ENCODE measurements around the gene FAHD1. TPM values are rescaled to one million over a fixed set of nuclear protein-coding genes. Genes with fewer than 3 reads are reported as not detected.

The FAHD1 gene
- total RNA-seq, 6 experiments from 2014 or later: 25.5 to 96.5 (median 36.0) TPM

GRCh38 chr16:1818873-1819525 is 8.0 kb upstream of the FAHD1 start:
- no peak overlapping the region for H3K4me3 ChIP-seq
- ATAC-seq (no peak), DNase-seq (no peak)
- H3K36me3 ChIP-seq: peaks cover 0 to 67% (median 35%) of the 10 kb centered on the region in 4 donors
- H3K4me1 ChIP-seq: peaks cover 0 to 38% (median 12%) of the 10 kb centered on the region in 4 donors
- no peaks in the 10 kb centered on the region for H3K9me3 ChIP-seq
- intact Hi-C loops (cut with DNase I): no loop called here
- no peak overlapping the region for H3K27ac ChIP-seq
- 91% methylated on average over 9 of the region's 35 CpGs for WGBS (ENCODE audit: insufficient coverage, low coverage, low lambda C conversion rate, missing lambda C conversion rate)
- TF ChIP-seq POLR2A (IDR thresholded peaks at IDR 0.05) (no peak), CTCF (IDR thresholded peaks at IDR 0.05) (no peak)
- H3K27me3 ChIP-seq: no peaks in the 10 kb centered on the region

DNA sequence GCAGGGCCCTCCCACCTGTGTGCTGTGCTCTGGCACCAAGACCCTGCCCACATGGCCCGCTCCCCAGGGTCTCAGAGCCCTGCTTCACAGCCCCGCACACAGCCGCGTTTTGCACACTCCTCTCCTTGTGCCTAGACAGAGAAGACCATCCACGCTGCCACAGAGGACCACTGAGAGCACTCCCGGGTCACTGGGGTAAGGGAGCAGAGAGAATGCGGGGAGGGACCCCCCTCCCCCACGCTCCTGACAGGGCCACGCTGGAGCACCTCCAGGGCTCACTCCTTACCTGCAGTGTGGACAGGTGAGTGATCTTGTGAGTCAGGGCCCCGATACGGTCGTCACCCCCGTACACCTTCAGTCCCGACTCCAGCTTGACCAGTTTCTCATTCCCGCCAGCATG is 7.4 kb upstream of the FAHD1 start:
- Histone ChIP-seq H3K27me3 (no peaks in the 10 kb centered on the region), H3K9me3 (no peaks in the 10 kb centered on the region), H3K4me3 (no peak overlapping the region), H3K27ac (no peak overlapping the region), H3K4me1 (peaks cover 0 to 38% (median 15%) of the 10 kb centered on the region in 4 donors), H3K36me3 (peaks cover 0 to 62% (median 33%) of the 10 kb centered on the region in 4 donors)
- ATAC-seq: no peak
- WGBS (ENCODE audit: insufficient coverage, low coverage, low lambda C conversion rate, missing lambda C conversion rate): 89% methylated on average over 5 of the region's 15 CpGs
- no peak for DNase-seq
- TF ChIP-seq POLR2A (IDR thresholded peaks at IDR 0.05) (no peak), CTCF (IDR thresholded peaks at IDR 0.05) (no peak)
- intact Hi-C loops (cut with DNase I): loop anchor here in 1 of 2 donors (5.0 kb wide), 1 partner anchor 42 kb away; no protein-coding TSS in a partner anchor

GRCh38 chr16:1820096-1820945 is 6.7 kb upstream of the FAHD1 start:
- Histone ChIP-seq H3K27me3 (no peaks in the 10 kb centered on the region), H3K4me1 (peaks cover 0 to 38% (median 18%) of the 10 kb centered on the region in 4 donors), H3K36me3 (peaks cover 0 to 56% (median 31%) of the 10 kb centered on the region in 4 donors), H3K9me3 (no peaks in the 10 kb centered on the region), H3K27ac (no peak overlapping the region), H3K4me3 (no peak overlapping the region)
- TF ChIP-seq POLR2A (IDR thresholded peaks at IDR 0.05): no peak
- no peak for TF ChIP-seq CTCF (IDR thresholded peaks at IDR 0.05)
- intact Hi-C loops (cut with DNase I): loop anchor here in 1 of 2 donors (5.0 kb wide), 1 partner anchor 43 kb away; no protein-coding TSS in a partner anchor
- no peak for ATAC-seq
- DNase-seq: no peak
- WGBS (ENCODE audit: insufficient coverage, low coverage, low lambda C conversion rate, missing lambda C conversion rate): 76% methylated on average over 4 of the region's 25 CpGs

DNA sequence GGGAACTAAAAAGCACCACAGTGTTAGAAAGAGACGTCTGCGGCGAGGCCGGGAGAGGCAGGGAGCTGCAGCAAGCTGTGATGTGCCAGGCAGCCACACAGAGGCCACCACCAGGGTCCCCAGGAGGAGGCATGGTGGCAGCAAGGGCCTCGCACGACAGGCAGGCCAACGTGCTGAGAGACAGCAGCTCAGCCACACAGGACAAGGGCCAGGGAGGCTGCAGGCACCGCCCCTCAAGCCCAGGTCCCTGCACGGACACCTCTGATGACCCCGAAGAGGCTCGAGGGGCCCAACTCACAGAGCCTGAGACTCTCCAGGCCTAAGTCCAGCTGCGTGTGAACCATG is 6.1 kb upstream of the FAHD1 start:
- Histone ChIP-seq H3K27ac (no peak overlapping the region), H3K4me3 (no peak overlapping the region), H3K36me3 (peaks cover 0 to 52% (median 29%) of the 10 kb centered on the region in 4 donors), H3K9me3 (no peaks in the 10 kb centered on the region), H3K27me3 (no peaks in the 10 kb centered on the region), H3K4me1 (peaks cover 0 to 40% (median 19%) of the 10 kb centered on the region in 4 donors)
- no peak for ATAC-seq
- DNase-seq: no peak
- 0% methylated on average over 2 of the region's 12 CpGs for WGBS (ENCODE audit: insufficient coverage, low coverage, low lambda C conversion rate, missing lambda C conversion rate)
- intact Hi-C loops (cut with DNase I): loop anchor here in 1 of 2 donors (5.0 kb wide), 1 partner anchor 44 kb away; no protein-coding TSS in a partner anchor
- no peak for TF ChIP-seq POLR2A (IDR thresholded peaks at IDR 0.05)
- no peak for TF ChIP-seq CTCF (IDR thresholded peaks at IDR 0.05)
